HG03457 (cell line): ENCODE measurements around the gene ATG13.
"Not testable (repeated sequence)": the region's sequence is repeated elsewhere in the genome, so short reads cannot be mapped to it uniquely, and the experiment has no call there.

Experiments used
- ATAC-seq: cut with Tn5 transposase; IDR thresholded peaks from one replicate; pipeline ENCODE4 v1.9.1; 2021; ENCODE audit warnings: moderate number of reproducible peaks; ENCODE audit not compliant: unreplicated experiment

The ATG13 gene

GRCh38 chr11:46642627-46643335 lies 25.4 kb downstream of the ATG13 start:
- no peak for ATAC-seq

- ATAC-seq = no peak
Observed at GRCh38 chr11:46643531-46643930, 26.2 kb downstream of the ATG13 start.

- ATAC-seq = no peak
Observed at GRCh38 chr11:46643986-46644385, 26.6 kb downstream of the ATG13 start.

GRCh38 chr11:46649180-46649738 lies 31.9 kb downstream of the ATG13 start:
- ATAC-seq = no peak

- ATAC-seq = no peak
Observed at GRCh38 chr11:46655631-46656030, 38.3 kb downstream of the ATG13 start.

- ATAC-seq = no peak
Observed at GRCh38 chr11:46657186-46657585, 39.8 kb downstream of the ATG13 start.

GRCh38 chr11:46658259-46658658 lies 40.9 kb downstream of the ATG13 start:
- no peak for ATAC-seq

GRCh38 chr11:46659908-46660307 lies 42.6 kb downstream of the ATG13 start:
- ATAC-seq = no peak

GRCh38 chr11:46661836-46662235 lies 44.5 kb downstream of the ATG13 start:
- no peak for ATAC-seq

GRCh38 chr11:46662366-46662765 lies 45.0 kb downstream of the ATG13 start:
- ATAC-seq = no peak

- no peak for ATAC-seq
Observed at GRCh38 chr11:46663277-46663940, 46.1 kb downstream of the ATG13 start.

- no peak for ATAC-seq
Observed at GRCh38 chr11:46664612-46665011, 47.3 kb downstream of the ATG13 start.

GRCh38 chr11:46665356-46665755 lies 48.0 kb downstream of the ATG13 start:
- no peak for ATAC-seq

- ATAC-seq = no peak
Observed at GRCh38 chr11:46666516-46666915, 49.2 kb downstream of the ATG13 start.

GRCh38 chr11:46667043-46667481 lies 49.7 kb downstream of the ATG13 start:
- no peak for ATAC-seq

- no peak for ATAC-seq
Observed at GRCh38 chr11:46668480-46669085, 51.2 kb downstream of the ATG13 start.

GRCh38 chr11:46669711-46670139 lies 52.4 kb downstream of the ATG13 start:
- ATAC-seq = no peak

GRCh38 chr11:46670521-46670920 lies 53.2 kb downstream of the ATG13 start:
- not testable (repeated sequence) for ATAC-seq

GRCh38 chr11:46671958-46672315 lies 54.6 kb downstream of the ATG13 start:
- no peak for ATAC-seq

GRCh38 chr11:46672381-46672839 lies 55.1 kb downstream of the ATG13 start:
- ATAC-seq = no peak

- ATAC-seq = no peak
Observed at GRCh38 chr11:46673713-46674462, 56.5 kb downstream of the ATG13 start.
